HepG2 (cell line): Measurements from ENCODE around the gene EOLA2. TPM values are rescaled to one million over a fixed set of nuclear protein-coding genes. Genes with fewer than 3 reads are reported as not detected.
"Not testable (repeated sequence)": the region's sequence is repeated elsewhere in the genome, so short reads cannot be mapped to it uniquely, and the experiment has no call there.

ENCODE experiments used
- ATAC-seq: fragments of 200-7000 bp; cut with Tn5 transposase; 3 replicates; pipeline ENCODE4 v1.9.1; 2020; ENCODE audit warnings: mild to moderate bottlenecking, moderate library complexity
- BruUV-seq: library from RNA; stranded (reverse); fragments of 400-500 nt; replicated peaks from 2 replicates; lab custom pipeline; 2021; lab: Mats Ljungman, UMichigan
- CTCF ChIA-PET: fragments of 300-600 bp; formaldehyde crosslinking; extraction: SDS; loops from one replicate; lab custom pipeline; 2021; ENCODE audit warnings: low total read pairs, inconsistent platforms, low intra/inter-chr PET ratio; lab: Yijun Ruan, JAX
- POLR2A ChIA-PET: fragments of 350-600 bp; sonication (Branson Sonifier 250); formaldehyde crosslinking; loops from one replicate; lab custom pipeline; 2020; ENCODE audit warnings: antibody characterized with exemption, inconsistent platforms; lab: Yijun Ruan, JAX
- DNase-seq: peaks from one replicate; pipeline ENCODE4 v3.0.0-alpha.2; 2015; ENCODE audit warnings: low spot score
- FAIRE-seq: peaks from 3 replicates; lab custom pipeline; 2011; peaks lifted over from hg19 to GRCh38; lab: Jason Lieb, UNC
- H2AFZ ChIP-seq: one replicate; pipeline ENCODE4 v1.6.1; 2011; ENCODE audit warnings: low read length, inconsistent platforms
- H3K27ac ChIP-seq: fragments of 300-600 bp; 3 replicates; pipeline ENCODE4 v1.8.0; 2011; ENCODE audit warnings: mixed run types, mild to moderate bottlenecking, mixed read lengths, low read length, inconsistent platforms; ENCODE audit not compliant: insufficient read depth; ENCODE audit errors: extremely low read length
- H3K27me3 ChIP-seq, 2 experiments: fragments of 200-600 bp in 1 of 2; 2 replicates in 1 of 2; 3 replicates in 1 of 2; pipeline versions ENCODE4 v1.6.0 to v1.8.0; 2011; ENCODE audit warnings: low read length in 2 of 2, mild to moderate bottlenecking in 2 of 2, moderate library complexity in 2 of 2, inconsistent platforms in 1 of 2; ENCODE audit not compliant: insufficient read depth in 2 of 2, control insufficient read depth in 1 of 2
- H3K36me3 ChIP-seq, 2 experiments: fragments of 200-600 bp in 1 of 2; replicated peaks in 1 of 2; 2 replicates in 1 of 2; 3 replicates in 1 of 2; pipeline versions ENCODE4 v1.5.1 to v1.8.0; 2011; ENCODE audit warnings: low read length in 2 of 2, inconsistent platforms in 1 of 2; ENCODE audit not compliant: insufficient read depth in 2 of 2, control insufficient read depth in 1 of 2
- H3K4me1 ChIP-seq: 2 replicates; pipeline ENCODE4 v1.5.1; 2012; ENCODE audit warnings: low read length, inconsistent platforms; ENCODE audit not compliant: insufficient read depth
- H3K4me2 ChIP-seq: 2 replicates; pipeline ENCODE4 v1.6.0; 2011; ENCODE audit warnings: low read depth, low read length, inconsistent platforms
- H3K4me3 ChIP-seq, 3 experiments: fragments of 200-600 bp in 1 of 3; sonication (generic), shearing (Covaris generic) in 1 of 3; replicated peaks in 1 of 3; 2 replicates each; pipeline ENCODE4 v1.5.1; 2011 to 2016; ENCODE audit warnings: low read length in 3 of 3, inconsistent platforms in 2 of 3, low read depth in 2 of 3, mild to moderate bottlenecking in 2 of 3, control low read depth in 1 of 3, mixed read lengths in 1 of 3; ENCODE audit not compliant: insufficient read depth in 1 of 3
- H3K79me2 ChIP-seq: one replicate; pipeline ENCODE4 v1.6.1; 2011; ENCODE audit warnings: low read length, inconsistent platforms; ENCODE audit not compliant: insufficient read depth
- H3K9ac ChIP-seq: 2 replicates; pipeline ENCODE4 v1.6.0; 2011; ENCODE audit warnings: mild to moderate bottlenecking, low read depth, low read length, inconsistent platforms; ENCODE audit not compliant: insufficient read depth
- H3K9me3 ChIP-seq: 2 replicates; pipeline ENCODE4 v1.5.1; 2012; ENCODE audit warnings: mild to moderate bottlenecking, low read length
- H4K20me1 ChIP-seq: 2 replicates; pipeline ENCODE4 v1.6.0; 2011; ENCODE audit warnings: inconsistent platforms, mild to moderate bottlenecking, low read length, moderate library complexity; ENCODE audit not compliant: insufficient read depth
- MAFK ChIP-seq, 2 experiments: IDR thresholded peaks in 1 of 2; conservative IDR thresholded peaks in 1 of 2; 2 replicates each; pipeline ENCODE4 v1.6.1; 2011; ENCODE audit warnings: improper control_type of control experiment in 2 of 2, low read length in 2 of 2
- WGBS: methylation state at CpG from one replicate; pipeline ENCODE4 v1.1.6; 2017; ENCODE audit warnings: low lambda C conversion rate; 5-methylcytosine and 5-hydroxymethylcytosine counted together
- in situ Hi-C: cut with HindIII; loops from 2 replicates; pipeline ENCODE4 v1.10.0; 2017; ENCODE audit warnings: low pct_unique_long_range_greater_than_20kb; ENCODE audit not compliant: extremely low pct_ligation_motif_present
- intact Hi-C: fragments of 100-400 bp; cut with micrococcal nuclease; formaldehyde crosslinking; loops from one replicate; pipeline ENCODE4 v1.10.0; 2022; ENCODE audit not compliant: unreplicated experiment
- polyA plus RNA-seq, 8 experiments: library from polyadenylated mRNA; depleted of rRNA in 3 of 8; stranded (reverse) in 7 of 8; unstranded in 1 of 8; fragments of >200 nt; fragmentation: Illumina TruSeq in 4 of 8; extraction: Trizol in 4 of 8; gene quantifications; 2 replicates each; pipeline versions ENCODE4 v1.2.1 to v1.2.3, GENCODE V29; 2011 to 2016; ENCODE audit warnings: low read depth in 4 of 8, missing spikeins in 1 of 8, mixed read lengths in 1 of 8; ENCODE audit not compliant: insufficient read depth in 1 of 8
- total RNA-seq, 5 experiments: library from RNA; depleted of rRNA; stranded (reverse); fragments of >200 nt; fragmentation: Illumina TruSeq; extraction: Trizol; gene quantifications; 2 replicates each; pipeline ENCODE4 v1.2.3, GENCODE V29; 2016; ENCODE audit warnings: low read depth in 1 of 5

The EOLA2 gene
- total and polyA plus RNA-seq, 2 of the 13 experiments (the other 11 are each of a cell fraction or from before 2014, with no cell fraction given) = 20.4 to 22.0 TPM

- FAIRE-seq = not testable (repeated sequence)
Observed at GRCh38 chrX:149937328-149937727, 963 bp downstream of the EOLA2 start.

GRCh38 chrX:149933547-149933946 lies 4.7 kb downstream of the EOLA2 start:
- H3K9me3 ChIP-seq, H3K4me2 ChIP-seq, DNase-seq, H3K79me2 ChIP-seq, in situ Hi-C loops, POLR2A ChIA-PET, BruUV-seq, intact Hi-C loops, H3K4me3 ChIP-seq, H4K20me1 ChIP-seq, H3K9ac ChIP-seq, H3K27me3 ChIP-seq, H3K27ac ChIP-seq, H3K4me1 ChIP-seq, H3K36me3 ChIP-seq, H2AFZ ChIP-seq, ATAC-seq, CTCF ChIA-PET: not testable (repeated sequence)
- no CpG with 5 or more reads among the region's 21 CpGs for WGBS
- FAIRE-seq = peak; percentile 72

More at GRCh38 chrX:149937328-149937727, 963 bp downstream of the EOLA2 start:
- 86% methylated on average over 1 of the region's 5 CpGs for WGBS
- H3K36me3 ChIP-seq, H2AFZ ChIP-seq, H3K79me2 ChIP-seq, in situ Hi-C loops, intact Hi-C loops, H4K20me1 ChIP-seq, H3K9me3 ChIP-seq, CTCF ChIA-PET, H3K27me3 ChIP-seq, ATAC-seq, DNase-seq, H3K4me1 ChIP-seq, BruUV-seq: not testable (repeated sequence)
- POLR2A ChIA-PET = interaction anchor here (3.4 kb wide), 1 partner anchor 397 kb away, joined by 16 read pairs; the partner anchor contains the start of gene EOLA1
- H3K4me2 ChIP-seq = peak overlapping the region; percentile 76
- peak; percentile 47 to 54; a peak in 3 of 4 replicates for TF ChIP-seq MAFK (conservative IDR thresholded peaks at IDR 0.05 in 1 of 2, IDR thresholded peaks at IDR 0.05 in 1 of 2; ENCODE audit: low read length in 2 of 2)
- peak overlapping the region; percentile 69 to 88 (median 82); a peak in 5 of 6 replicates for H3K4me3 ChIP-seq
- peak overlapping the region; percentile 87 for H3K9ac ChIP-seq
- H3K27ac ChIP-seq = peak overlapping the region; percentile 86

- in situ Hi-C loops, H3K4me1 ChIP-seq, H3K4me3 ChIP-seq, H3K79me2 ChIP-seq, intact Hi-C loops, POLR2A ChIA-PET, H3K27me3 ChIP-seq, H3K4me2 ChIP-seq, ATAC-seq, H3K36me3 ChIP-seq, H2AFZ ChIP-seq, H3K27ac ChIP-seq, BruUV-seq, H3K9me3 ChIP-seq, FAIRE-seq, DNase-seq, H4K20me1 ChIP-seq, CTCF ChIA-PET, H3K9ac ChIP-seq: not testable (repeated sequence)
- no CpG with 5 or more reads among the region's 5 CpGs for WGBS
Observed at GRCh38 chrX:149932970-149933369, 5.3 kb downstream of the EOLA2 start.

- CTCF ChIA-PET, H3K4me2 ChIP-seq, H3K79me2 ChIP-seq, H3K27ac ChIP-seq, H3K4me3 ChIP-seq, H3K9me3 ChIP-seq, DNase-seq, H3K4me1 ChIP-seq, H3K27me3 ChIP-seq, H2AFZ ChIP-seq, H3K9ac ChIP-seq, intact Hi-C loops, H4K20me1 ChIP-seq, BruUV-seq, FAIRE-seq, POLR2A ChIA-PET, H3K36me3 ChIP-seq, ATAC-seq, in situ Hi-C loops: not testable (repeated sequence)
- WGBS = no CpG with 5 or more reads among the region's 2 CpGs
Observed at GRCh38 chrX:149932150-149932549, 6.1 kb downstream of the EOLA2 start.
